NCI-H1105 (cell line): Measurements from ENCODE around the gene PTPN11.
A peak's percentile ranks its signal among the peaks of the same experiment; 100 is the strongest.
"Not testable (repeated sequence)": the region's sequence is repeated elsewhere in the genome, so short reads cannot be mapped to it uniquely, and the experiment has no call there.

ENCODE experiments used
- DNase-seq: peaks from one replicate; lab custom pipeline; 2025; lab: John Stamatoyannopoulos, UW

PTPN11 gene

DNA sequence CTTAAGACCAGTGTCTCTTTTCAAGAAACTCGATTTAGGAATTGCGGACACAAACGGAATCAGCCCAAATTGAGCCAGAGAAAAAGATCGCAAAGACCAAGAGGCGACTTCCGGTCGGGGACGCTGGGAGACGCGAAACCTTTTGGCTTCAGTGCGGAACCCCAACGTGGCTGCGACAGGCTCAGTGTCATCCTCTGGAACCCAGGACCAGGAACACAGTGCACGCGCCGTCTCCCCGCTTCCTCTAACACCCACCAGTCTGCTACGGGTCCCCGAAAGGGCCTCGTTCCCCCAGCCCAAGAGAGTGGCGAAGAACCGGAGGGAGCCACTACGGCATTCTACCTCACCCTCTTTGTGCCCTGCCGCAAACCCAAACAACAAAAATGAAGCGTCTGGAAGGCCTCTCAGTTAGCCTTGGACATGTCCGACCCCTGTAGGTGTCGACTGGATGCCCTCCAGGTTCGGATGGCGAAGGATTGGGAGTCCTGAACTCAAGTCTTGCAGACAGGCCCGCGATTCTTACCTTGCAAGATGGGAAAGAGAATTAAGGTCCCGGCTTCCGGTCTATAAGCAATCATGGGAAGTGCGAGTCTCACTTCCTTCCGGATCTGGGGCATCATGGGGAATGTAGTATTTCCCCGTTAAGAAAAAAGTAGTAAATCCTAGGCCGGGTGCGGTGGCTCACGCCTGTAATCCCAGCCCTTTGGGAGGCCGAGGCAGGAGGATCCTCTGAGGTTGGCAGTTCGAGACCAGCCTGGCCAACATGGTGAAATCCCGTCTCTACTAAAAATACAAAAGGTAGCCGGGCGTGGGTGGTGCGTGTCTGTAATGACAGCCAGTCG lies 9.5 kb upstream of the PTPN11 start, which contains the start of gene RPL6:
RPL6 (minus strand) TSS at position 542 of the 842 bp plus-strand sequence. CDS start 949 bp downstream, outside the sequence.
- peak; percentile 91 for DNase-seq

DNA sequence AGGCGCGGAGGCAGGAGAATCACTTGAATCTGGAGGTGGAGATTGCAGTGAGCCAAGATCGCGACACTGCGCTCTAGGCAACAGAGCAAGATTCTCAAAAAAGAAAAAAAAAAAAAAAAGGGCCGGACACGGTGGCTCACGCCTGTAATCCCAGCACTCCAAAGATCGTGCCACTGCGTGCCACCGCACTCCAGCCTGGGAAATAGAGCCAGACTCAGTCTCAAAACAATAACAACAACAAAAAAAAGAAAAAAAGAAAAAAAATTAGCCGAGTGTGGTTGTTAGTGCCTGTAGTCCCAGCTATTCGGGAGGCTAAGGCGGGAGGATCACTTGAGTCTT lies 8.9 kb upstream of the PTPN11 start:
- no peak for DNase-seq

DNA sequence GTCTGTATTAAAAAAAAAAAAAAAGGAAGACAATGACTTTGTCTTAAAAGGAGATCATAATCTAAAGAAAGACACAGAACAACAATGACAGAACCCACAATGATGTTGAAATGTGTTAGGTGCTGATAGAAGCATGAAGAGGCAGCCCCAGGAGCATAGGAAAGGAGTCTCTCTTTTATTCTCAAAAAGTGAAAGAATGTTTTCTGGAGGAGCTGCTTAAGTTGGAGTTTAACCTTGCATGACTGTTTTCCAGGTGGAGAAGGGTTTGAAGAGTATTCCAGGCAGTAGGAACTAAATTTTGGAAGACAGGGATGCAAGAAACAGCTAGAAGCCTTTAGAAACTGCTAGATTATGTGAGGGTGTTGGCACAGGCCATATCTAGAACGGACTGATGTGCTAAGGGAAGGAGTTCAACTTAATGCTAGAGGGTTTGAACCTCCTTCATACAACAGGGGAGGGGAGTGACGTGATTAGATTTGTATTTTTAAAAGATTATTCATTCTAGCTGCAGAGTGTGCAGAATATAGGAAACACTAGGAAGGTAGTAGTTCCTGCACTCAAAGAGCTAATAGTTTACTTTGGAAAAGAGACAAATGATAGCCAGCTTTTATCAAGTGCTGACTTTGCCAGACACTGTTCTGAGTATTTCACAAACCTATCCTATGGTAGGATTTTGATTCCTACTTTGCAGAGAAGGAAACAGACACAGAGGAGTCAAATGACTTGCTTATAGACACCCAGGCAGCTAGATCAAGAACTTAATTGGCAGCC lies 4.7 kb upstream of the PTPN11 start:
- DNase-seq: no peak

DNA sequence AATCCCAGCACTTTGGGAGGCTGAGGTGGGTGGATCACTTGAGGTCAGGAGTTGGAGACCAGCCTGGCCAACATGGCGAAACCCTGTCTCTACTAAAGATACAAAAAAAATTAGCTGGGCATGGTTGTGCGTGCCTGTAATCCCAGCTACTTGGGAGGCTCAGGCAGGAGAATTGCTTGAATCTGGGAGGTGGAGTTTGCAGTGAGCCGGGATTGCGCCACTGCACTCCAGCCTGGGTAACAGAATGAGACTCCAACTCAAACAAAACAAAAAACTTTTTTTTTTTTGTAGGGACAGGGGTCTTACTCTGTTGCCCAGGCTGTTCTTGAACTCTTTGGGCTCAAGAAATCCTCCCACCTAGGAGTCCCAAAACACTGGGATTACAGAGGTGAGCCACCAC lies 3.3 kb upstream of the PTPN11 start:
- DNase-seq: not testable (repeated sequence)

DNA sequence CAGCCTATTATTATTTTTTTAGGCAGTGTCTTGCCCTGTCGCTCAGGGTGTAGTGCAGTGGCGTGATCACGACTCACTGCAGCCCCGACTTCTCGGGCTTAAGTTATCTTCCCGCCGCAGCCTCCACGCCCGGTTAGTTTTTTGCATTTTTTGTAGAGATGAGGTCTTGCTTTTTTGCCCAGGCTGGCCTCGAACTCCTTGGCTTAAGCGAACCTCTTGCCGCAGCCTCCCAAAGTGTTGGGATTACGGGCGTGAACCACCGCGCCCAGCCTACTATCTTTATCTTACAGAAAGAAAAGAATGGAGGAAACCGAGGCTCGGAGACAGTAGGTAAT lies 507 bp upstream of the PTPN11 start:
- DNase-seq: no peak

DNA sequence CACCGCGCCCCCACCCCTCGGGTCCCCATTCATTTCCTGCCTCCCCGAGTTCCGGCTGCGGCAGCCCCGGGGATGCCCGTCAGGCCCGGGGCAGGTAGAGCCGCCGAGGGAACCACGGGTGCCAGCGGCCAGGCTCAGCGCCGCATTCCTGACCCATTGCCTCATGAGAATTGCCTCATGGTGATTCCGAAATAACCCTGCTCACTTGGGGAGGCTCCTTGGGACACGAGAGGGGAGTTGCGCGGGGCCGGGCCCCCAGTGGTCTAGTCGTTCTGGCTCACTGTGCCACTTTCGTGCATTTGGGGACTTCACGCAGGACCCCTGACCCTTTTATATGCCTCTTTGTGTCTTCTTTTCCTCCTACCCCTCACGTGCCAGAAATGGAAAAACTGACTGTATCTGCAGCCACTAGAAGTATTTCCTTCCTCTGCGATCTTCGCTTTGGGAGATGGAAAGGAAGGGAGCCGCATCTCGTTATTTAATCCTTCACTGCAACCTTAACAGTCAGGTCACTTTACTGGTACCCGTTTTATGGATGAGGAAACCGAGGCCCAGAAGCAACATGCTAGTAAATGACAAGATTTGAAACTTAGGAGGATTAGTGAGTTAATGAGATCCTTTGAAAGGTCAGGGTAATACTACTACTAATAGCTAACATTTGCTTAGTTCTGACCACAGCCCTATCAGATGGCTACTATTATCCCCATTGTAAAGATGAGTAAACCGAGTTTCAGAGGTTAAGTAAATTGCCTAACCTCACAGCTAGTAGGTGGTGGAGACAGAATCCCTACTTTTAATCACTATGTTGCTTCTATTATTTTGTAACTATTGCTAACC lies 768 bp downstream of the PTPN11 start:
- no peak for DNase-seq

DNA sequence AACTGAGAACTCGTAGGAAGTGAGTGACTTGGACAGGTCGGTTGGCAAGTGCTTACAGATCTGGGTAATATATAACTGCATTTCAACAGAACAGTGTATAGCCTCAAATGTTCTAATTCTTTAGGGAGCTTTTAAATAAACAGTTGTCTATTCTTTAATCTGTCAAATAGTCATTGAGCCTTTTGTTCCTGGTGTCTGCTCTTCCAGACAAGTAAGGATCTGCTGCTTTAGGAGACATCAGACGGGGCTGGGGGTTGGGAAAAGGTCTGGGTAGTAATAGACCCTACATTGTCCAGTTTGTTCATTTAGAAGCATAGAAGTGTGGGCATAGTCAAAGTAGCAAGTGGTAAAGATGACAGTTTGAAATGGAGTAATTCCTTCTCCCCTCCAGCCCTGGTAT lies 2.0 kb downstream of the PTPN11 start:
- DNase-seq: no peak

DNA sequence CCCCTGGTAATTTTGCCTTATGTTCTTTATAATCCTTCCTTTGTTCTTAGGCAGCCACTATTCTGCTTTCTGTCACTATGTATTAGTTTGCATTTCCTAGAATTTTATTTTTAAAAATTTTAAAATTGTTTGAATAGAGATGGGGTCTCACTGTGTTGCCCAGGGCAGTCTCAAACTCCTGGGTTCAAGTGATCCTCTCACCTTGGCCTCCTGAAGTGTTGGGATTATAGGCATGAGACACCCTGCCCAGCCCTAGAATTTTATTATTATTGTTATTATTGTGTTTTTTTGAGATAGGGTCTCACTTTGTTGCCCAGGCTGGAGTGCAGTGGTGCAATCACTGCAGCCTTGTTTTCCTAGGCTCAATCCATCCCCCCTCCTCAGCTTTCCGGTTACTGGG lies 2.6 kb downstream of the PTPN11 start:
- no peak for DNase-seq

DNA sequence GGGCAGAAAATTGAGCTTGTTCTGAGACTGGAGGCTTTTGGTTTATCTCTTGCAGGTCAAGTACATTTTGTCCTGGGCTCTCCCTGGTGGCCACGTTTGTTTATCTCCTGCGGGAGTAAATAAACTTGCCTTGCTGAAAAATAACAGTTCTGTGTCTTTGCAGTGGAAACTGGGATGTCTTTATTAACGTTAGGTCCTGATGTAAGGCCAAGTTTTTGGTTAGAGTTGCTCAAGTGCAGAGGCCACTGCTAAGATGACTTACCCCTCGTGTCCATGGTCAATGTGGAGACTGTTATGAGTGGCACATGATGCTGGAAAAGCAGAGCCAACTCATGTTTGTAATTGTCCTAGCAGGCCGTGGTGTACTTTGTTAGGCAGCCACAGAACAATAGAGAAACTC lies 3.8 kb downstream of the PTPN11 start:
- no peak for DNase-seq

DNA sequence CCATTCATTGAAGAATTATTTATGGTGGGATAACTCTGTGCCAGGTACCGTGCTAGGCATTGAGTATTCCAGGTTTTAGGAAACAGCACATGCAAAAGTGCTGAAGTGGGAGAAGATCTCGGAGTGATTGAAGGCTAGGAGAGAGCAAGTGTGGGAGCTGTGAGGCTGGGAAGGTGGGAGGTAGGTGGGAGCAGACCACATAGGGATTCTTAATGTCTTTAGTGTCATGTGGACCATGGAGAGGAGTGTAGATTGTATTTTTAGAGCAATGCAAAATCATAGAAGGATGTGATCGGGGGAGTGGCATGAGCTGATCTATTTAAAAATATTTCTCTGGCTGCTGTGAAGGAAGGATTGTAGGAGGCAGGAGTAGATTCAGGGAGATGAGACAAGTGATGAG lies 5.4 kb downstream of the PTPN11 start:
- no peak for DNase-seq

DNA sequence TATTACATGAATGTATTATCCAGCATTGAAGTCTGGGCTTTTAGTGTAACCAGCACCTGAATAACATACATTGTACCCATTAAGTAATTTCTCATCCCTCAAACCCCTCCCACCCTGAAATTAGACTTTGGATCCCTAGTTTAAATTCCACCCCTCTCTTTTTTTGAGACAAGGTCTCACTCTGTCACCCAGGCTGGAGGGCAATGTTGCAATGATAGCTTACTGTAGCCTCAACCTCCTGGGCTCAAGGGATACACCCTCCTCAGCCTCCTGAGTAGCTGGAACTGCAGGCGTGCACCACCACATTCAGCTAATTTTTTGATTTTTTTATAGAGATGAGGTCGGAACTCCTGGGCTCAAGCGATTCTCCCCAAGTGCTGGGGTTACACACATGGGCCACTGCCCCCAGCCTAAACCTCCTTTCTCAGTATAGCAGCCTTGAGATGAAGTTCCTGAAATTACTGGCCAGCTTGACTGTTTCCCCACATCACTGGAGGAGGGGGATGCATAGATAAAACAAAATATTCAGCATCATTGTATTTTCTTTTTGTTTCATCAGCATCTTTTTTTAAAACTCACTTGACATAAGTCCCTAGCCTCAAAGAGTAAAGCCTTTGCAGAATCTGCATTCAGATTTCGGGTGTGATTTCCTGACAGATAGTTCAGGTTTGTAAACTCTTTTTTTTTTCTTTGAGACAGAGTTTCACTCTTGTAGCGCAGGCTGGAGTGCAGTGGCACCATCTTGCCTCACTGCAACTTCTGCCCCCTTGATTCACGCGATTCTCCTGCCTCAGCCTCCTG lies 7.0 kb downstream of the PTPN11 start:
- no peak for DNase-seq

DNA sequence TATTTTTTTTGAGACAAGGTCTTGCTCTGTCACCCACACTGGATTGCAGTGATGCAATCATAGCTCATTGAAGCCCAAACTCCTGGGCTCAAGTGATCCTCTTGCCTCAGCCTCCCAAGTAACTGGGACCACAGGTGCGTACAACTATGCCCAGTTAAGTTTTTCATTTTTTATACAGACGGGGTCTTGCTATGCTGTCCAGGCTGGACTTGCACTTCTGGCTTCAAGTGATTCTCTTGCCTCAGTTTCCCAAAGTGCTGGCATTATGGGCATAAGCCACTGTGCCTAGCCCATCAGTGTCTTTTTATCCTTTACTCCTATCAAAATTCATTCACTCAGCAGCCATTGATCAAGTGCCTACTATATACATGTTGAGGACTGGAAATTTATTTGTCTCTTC lies 9.0 kb downstream of the PTPN11 start:
- no peak for DNase-seq

DNA sequence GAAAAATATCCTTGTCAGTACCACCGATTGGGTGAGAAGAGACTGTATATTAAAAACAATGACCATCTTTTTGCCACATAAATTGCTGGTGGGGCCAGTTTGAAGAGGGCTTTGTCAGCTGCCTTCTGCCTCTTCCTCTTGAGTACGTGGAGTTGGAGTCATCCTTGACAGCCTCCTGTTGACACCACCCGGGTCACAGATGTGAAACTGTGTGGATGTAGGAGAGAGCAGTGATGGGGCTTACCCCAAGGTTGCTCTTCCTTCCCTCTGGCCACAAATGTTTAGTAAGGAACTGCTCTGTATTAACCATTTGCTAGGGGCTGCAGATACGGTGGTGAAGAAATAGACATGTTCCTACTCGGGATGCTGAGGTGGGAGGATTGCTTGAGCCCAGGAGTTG lies 12.2 kb downstream of the PTPN11 start:
- no peak for DNase-seq

DNA sequence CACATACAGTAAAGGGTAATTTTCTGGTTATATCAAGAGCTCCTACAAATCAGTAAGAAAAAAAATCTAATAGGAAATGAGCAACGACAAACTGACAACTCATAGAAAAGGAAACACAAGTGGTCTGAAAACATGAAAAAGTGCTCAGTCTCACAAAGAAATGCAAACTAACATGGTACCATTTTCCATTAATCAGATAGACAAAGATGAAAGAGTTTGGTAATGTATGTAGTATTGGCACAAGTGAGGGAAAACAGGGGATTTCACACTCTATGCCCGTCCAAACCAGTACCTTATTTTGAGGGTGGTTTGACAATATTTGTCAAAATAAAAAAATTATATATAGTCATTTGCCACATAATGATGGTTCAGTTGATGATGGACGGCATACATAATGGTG lies 13.2 kb downstream of the PTPN11 start:
- no peak for DNase-seq

DNA sequence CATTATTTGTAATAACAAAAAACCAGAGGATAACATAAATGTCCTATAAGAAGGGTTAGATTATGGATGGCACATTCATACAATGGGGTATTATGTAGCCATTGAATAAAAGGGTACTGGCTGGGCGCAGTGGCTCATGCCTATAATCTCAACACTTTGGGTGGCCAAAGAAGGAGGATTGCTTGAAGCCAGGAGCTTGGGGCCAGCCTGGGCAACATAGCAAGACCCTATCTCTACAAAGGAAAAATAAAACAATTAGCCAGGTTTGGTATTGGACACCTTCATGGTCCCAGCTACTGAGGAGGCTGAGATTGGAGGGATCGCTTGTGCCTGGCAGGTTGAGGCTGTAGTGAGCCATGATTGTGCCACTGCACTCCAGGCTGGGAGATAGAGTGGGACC lies 14.8 kb downstream of the PTPN11 start:
- DNase-seq: no peak

DNA sequence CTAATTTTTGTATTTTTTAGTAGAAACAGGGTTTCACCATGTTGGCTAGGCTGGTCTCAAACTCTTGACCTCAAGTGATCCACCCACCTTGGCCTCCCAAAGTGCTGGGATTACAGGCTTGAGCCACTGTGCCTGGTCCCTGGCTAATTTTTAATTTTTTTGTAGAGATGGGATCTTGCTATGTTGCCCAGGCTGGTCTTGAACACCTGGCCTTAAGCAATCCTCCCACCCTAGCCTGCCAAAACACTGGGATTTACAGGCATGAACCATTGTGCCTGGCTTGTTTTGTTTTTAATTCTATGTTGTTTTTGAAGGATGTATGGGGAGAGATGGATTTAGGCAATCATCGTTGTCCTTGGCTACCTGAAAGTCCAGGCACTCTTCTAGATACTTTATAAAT lies 19.9 kb downstream of the PTPN11 start:
- DNase-seq: not testable (repeated sequence)

DNA sequence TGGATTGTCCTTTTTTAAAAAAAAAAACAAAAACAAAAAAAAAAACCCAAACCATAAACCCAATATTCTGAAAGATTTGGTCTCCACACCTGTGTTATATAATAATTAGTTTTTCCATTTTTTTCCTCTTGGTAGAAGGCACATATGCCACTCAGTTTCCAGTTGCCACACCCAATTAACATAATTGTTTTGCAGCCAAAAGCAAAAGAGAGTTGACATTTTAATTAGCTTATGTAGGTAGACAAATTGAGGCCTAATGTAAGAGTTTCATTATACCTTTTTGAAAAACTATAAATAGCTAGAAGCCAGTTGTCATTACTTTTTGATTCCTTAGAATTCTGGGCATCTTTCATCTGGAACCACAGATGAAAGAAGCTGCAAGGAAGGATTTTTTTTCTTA lies 21.0 kb downstream of the PTPN11 start:
- no peak for DNase-seq

DNA sequence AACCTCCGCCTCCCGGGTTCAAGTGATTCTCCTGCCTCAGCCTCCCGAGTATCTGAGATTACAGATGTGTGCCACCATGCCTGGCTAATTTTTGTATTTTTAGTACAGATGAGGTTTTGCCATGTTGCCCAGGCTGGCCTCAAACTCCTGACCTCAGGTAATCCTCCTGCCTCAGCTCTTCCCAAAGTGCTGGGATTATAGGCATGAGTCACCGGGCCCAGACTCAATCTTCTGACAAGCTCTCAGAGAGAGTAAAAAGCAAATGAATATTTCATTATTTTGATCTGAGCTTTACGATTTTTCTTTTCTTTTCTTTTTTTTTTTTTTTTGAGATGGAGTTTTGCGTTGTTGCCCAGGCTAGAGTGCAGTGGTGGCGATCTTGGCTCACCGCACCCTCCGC lies 21.9 kb downstream of the PTPN11 start:
- DNase-seq: not testable (repeated sequence)

DNA sequence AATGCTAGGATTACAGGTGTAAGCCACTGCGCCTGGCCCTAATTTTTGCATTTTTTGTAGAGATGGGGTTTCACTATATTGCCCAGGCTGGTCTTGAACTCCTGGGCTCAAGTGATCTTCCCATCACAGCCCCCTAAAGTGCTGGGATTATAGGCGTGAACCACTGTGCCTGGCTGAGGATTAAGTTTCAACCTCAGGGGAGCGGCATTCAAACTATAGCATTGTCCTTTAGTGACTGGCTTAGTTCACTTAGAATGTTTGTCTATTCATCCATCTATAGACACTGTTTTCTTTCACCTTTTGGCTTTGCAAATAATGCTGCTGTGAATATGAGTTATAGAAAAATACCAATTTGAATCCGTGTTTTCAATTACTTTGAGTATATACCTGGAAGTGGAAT lies 25.2 kb downstream of the PTPN11 start:
- no peak for DNase-seq

DNA sequence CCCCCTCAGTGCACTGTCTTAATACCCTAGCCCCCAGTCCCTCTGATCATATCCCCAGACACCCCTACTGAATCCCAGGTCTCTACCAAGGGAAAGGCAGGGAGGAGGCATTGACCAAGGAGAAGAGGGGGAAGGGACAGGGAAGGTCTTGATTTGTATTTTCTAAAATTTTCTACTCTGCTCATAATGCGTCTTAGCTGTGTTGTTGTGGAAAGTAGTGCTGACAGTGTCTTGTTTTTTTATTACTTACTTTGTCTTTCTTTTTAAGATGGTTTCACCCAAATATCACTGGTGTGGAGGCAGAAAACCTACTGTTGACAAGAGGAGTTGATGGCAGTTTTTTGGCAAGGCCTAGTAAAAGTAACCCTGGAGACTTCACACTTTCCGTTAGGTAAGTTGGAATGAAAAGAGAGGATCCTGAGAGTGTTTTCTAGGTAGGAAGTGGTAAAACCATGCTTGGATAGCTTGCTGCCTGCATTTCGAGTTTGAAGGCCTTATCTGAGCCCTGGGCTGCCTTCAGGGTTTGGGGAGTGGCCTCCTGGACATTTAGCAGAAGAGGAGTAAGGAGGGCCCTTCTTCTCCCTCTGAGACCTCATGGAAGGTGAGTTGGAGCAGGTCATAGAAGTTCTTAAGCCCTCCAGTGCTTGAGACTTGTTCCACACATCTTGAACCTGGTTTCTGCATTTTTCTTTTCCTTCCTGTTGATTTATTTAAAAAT lies 27.4 kb downstream of the PTPN11 start:
- DNase-seq: no peak

DNA sequence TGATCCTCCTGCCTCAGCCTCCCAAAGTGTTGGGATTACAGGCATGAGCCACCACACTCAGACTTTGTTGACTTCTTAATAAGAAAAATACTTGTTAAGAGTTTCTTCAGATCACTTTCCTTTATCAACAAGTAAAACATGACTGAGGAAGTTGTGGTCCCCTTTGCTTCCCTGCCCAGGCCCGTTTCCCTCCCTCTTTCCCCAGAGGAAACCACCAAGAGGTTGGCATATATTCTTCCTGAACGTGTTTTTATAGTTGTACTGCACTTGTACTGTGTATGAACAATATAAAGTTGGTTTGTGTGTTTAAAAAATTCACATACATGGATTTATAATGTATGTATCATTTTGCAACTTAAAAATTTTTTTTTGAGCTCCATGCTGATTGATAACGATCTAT lies 28.4 kb downstream of the PTPN11 start:
- DNase-seq: no peak
